GM12864 (cell line): Measurements from ENCODE around the gene CHD3.

ENCODE experiments used
- DNase-seq: peaks from one replicate; pipeline ENCODE4 v3.0.0-alpha.2; 2011; ENCODE audit warnings: low read depth
- H3K4me3 ChIP-seq: 2 replicates; pipeline ENCODE4 v1.5.1; 2011; ENCODE audit warnings: mild to moderate bottlenecking, low read depth, low read length, control low read depth
- CTCF ChIP-seq: IDR thresholded peaks from 2 replicates; pipeline ENCODE4 v1.5.1; 2011; ENCODE audit warnings: low read depth, mild to moderate bottlenecking, moderate library complexity, low read length, control low read depth, inconsistent platforms; ENCODE audit errors: missing control alignments

The CHD3 gene

GRCh38 chr17:7854851-7855659 lies 33.5 kb upstream of the CHD3 start, which contains the start of gene TMEM88:
TSS of gene TMEM88 (plus strand) at chr17:7855066. CDS start at chr17:7855075, 9 bp downstream.
- TF ChIP-seq CTCF, result no peak
- DNase-seq, result no peak
- H3K4me3 ChIP-seq, result peak within 1 kb of the TSS; percentile 63; the same call in 1 of the 2 replicates

- no peak for TF ChIP-seq CTCF
- H3K4me3 ChIP-seq, result peak overlapping the region; percentile 63; the same call in 1 of the 2 replicates
- DNase-seq, result no peak
Measured at GRCh38 chr17:7855660-7856010, 33.0 kb upstream of the CHD3 start.

GRCh38 chr17:7856011-7856810 lies 32.4 kb upstream of the CHD3 start:
- no peak for TF ChIP-seq CTCF

GRCh38 chr17:7856811-7857712 lies 31.5 kb upstream of the CHD3 start, which contains the start of gene NAA38:
TSS of gene NAA38 (minus strand) at chr17:7857559. CDS start at chr17:7857463, 96 bp downstream.
- DNase-seq, result peak; percentile 99
- H3K4me3 ChIP-seq, result peak within 1 kb of the TSS; percentile 63
- peak; percentile 52 for TF ChIP-seq CTCF

More at GRCh38 chr17:7856011-7856810, 32.4 kb upstream of the CHD3 start:
- H3K4me3 ChIP-seq, result peak overlapping the region; percentile 63
- no peak for DNase-seq

GRCh38 chr17:7857713-7858521 lies 30.7 kb upstream of the CHD3 start, which contains the start of gene CYB5D1:
TSS of gene CYB5D1 (plus strand) at chr17:7858003. CDS start at chr17:7858135, 132 bp downstream.
- DNase-seq, result peak; percentile 86
- H3K4me3 ChIP-seq, result peak within 1 kb of the TSS; percentile 63
- TF ChIP-seq CTCF, result no peak

GRCh38 chr17:7858522-7858810 lies 30.1 kb upstream of the CHD3 start:
- DNase-seq, result no peak
- H3K4me3 ChIP-seq, result peak overlapping the region; percentile 63
- TF ChIP-seq CTCF, result peak; percentile 54
